CD4-positive, alpha-beta T cell treated with Interleukin-4 for 1 hour (primary cell): ENCODE measurements around the gene MRPS23.
"Not testable (repeated sequence)": the region's sequence is repeated elsewhere in the genome, so short reads cannot be mapped to it uniquely, and the experiment has no call there.

Experiments
- DNase-seq, 2 donors: peaks; one replicate each; pipeline ENCODE4 v3.0.0-alpha.2; 2020 to 2022

The MRPS23 gene

DNA sequence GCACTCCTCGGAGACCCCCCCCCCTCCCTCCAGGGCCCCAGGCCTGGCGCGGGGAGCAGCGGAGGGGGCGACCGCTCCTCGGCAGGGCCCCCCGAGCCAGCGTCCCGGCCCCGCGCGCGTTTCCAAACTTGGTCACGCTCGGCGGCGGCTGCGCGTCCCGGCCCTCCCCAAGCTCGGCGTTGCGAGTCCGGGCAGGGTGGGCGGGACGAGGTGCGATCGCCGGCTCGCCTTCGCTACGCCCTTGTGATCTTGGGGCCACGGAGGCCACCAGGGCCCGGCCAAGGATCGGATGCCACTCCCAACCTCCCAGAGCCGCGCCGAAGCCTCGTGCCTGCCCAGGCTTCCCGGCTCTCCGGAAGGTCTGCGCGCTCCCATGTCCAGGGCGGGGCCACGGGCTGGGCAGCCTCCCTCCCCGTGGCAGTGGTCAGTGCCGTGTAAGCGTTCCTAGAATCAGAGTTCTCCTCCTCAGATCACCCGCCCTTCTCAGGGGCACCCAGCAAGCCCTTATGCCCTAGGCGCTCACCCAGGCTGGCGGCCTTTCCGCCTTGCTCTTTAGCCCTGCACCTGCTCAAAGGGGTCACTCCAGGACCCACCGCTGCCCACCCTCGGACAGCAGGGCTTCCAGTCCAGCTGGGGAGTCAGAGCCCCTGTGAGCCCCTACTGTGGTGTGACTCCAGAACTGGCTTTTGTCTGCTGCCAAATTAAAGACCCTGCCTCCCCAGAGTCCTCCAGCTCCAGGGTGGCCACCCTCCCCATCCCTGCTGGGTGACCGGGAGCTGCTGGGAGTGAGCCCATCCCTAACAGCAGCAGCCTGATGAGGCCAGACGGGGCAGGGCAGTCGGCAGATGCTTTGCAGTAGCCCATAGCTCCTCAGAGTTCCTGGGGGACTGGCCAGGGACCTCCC lies 12.2 kb upstream of the MRPS23 start:
- no peak for DNase-seq

DNA sequence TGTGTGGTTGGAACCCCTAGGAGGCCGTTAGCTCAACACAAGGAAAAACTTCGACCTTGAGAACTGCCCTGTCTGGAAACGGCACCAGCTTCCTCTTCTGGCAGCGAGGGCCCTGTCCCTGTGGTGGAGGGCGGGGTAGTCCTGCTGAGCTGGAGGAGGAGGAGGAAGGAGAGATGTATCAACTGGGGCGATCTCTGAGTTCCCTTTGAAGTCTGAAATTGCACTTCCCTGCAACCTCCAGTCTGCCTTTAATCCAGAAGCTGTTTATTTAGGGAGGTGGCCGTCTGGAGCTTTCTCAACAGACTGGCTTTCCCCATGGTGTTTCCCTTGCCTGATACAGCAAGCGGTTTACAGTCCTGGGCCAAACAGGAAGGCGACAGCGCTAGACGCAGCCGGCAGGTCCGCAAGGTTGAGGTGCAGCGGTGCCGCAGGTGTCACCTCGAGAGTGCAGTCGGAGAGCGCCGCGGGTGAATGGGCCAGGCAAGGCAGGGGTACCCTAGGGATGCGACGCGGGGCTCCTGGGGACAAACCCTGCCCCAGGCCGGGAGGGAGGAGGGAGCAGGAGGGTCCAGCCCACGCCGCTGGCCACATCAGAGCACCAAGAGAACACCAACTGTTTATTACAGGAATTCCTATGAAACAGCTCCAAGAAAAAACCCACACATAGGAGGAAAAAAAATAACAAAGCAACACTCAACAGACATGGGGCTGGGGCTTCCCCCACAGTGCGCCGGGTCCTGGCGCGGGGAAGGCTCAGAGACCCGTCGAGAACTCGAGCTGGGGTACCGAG lies 11.4 kb upstream of the MRPS23 start:
- peak; percentile 37 to 68 for DNase-seq

DNA sequence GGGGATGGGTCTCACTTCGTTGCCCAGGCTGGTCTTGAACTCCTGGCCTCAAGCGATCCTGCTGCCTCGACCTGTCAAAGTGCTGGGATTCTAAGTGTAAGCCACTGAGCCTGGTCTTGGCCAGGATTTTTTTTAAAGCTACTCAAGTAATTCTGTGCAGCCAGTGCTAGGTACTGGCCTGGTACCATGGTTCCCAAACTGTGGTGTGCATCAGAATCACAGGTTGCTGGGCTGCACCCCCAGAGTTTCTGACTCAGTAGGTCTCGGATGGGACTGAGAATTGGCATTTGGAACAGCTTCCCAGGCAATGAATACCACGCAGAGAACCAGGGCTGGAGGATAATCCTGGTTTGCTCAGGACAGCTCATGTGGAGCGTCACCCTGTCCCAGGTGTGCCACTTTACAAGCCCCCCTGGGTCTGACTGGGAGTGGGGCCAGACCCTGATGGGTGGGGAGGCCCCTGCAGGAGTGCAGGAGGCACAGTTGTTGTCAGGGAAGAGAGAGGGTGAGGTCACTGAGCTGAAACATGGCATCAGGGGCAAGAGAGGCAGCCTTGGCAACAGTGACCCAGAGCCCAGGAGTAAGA lies 10.7 kb upstream of the MRPS23 start:
- no peak for DNase-seq

DNA sequence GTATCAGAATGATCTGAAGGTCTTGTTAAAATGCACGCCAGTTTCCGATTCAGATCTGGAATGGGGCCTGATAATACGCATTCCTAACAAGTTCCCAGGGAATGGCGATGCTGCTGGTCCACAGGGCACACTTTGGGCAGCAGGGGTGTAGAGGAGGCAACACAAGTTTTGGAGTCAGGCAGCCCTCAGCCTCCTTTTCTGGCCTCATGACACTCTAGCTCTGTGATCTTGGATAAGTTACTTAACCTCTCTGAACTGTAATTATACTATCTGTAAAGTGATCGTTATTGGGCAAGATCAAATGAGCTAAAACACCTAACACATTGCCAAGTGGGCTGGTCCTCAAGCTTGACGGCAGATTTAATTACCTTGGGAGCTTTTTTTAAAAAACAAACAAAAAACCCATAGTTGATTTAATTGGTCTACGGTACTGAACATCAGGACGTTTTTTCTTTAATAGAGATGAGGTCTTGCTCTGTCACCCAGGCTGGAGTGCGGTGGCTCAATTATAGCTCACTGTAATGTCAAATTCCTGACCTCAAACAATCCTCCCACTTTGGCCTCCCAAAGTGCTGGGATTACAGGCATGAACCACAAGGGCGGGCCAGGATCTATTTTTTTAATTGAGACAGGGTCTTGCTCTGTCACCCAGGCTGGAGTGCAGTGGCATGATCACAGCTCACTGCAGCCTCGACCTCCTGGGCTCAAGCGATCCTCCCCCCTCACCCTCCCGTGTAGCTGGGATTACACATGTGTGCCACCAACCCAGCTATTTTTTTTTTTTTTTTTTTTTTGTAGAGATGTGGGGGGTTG lies 10.0 kb upstream of the MRPS23 start:
- no peak for DNase-seq

DNA sequence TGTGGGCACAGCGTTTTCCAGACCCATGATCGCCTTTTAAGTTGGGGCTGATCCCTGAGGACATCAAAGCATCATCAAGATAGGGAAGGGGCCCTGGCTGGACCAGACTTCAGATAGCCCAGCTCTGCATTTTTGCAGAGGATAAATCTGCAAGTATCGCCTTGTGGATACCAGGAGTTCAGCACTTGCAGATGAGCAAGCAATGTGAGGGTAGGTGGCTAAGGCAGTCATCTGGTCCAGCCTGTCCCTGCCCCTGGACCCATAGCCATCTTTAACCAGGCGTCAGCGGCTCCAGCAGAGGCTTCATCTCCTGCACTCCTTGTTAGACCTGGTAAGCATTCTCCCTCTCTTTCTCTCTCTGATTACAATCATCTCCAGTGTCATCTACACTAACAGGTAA lies 9.0 kb upstream of the MRPS23 start:
- DNase-seq, result no peak

DNA sequence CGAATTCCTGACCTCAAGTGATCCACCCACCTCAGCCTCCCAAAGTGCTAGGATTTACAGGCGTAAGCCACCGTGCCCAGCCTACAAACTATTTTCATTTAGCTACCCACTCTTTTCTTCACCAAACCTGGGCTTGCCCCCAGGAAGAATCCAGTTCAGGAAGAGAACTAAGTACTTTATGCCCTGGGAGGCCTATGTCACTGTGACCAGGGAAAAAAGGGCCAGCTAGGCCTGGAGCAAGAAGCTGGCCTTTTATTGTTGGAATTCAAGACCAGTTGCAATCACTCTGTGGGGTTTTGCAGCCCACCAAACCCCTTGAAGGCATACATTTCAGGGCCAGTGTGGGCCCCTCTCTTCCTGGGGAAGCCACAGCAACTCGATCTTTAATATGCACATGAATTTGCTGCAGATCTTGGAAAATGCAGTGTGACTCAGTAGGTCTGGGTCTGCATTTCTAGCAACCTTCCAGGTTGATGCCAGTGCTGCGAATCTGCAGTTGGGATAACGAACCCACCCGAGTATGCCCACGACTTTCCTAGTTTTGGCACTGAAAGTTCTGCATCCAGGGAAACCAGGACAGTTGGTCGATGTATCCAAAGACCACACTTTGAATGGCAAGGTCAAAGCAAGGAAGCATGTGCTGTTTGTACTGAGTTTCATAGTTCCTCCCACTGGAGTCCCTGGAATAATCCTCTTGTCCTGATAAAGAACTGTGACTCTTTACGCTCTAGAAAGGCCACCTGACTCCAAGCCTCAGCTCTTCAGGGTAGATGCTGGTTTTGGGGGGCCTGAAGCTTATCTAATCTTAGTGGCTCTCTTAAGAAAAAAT lies 7.2 kb upstream of the MRPS23 start:
- no peak for DNase-seq

DNA sequence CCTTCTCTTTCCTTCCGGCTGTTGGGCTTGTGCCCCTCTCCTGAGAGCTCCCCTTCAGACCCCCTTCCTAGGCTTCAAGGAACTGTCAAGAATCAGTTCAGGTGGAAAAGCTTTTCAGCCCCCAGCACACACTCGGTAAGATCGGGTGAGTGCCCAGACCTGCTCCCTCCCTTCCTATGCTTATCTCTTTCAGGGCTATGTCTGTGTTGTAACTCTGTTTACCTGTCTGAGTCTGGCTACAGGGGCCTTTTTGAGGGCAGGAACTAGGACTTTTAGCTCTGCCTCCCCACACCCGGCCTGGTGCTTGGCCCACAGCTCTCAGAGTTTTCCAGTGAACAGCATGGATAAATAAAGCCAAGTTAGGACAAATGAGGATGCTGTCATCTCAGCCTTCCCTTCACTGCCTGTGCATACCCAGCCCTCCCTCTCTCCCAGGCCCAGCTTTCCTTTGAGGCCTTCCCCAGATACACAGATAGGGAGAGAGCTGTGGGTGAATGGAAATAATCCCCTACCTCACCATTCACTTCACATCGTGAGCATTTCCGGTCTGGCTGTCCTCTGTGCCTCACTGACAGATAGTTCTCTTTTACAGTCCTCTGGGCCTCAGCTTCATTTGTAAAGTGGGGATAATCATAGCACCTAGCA lies 5.7 kb upstream of the MRPS23 start:
- DNase-seq, result no peak

DNA sequence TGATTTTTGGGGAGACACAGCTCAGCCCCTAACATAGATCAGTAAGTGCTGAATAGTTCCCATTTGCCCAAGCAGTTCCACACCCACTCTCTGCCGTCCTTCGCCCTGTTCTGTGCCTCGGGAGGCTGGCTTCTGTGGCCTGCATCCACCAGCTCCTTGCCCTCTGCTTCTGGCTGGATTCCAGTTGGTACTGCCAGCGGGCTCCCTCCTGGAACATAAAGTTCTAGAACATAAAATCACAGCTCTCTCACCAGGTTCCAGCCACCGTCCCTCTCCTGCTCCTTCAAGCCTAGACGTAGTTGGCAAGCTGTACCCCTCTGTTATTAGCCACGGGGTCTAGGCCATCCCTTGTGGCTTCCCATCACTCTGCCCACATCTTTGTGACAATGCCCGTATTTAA lies 3.9 kb upstream of the MRPS23 start:
- DNase-seq, result no peak

DNA sequence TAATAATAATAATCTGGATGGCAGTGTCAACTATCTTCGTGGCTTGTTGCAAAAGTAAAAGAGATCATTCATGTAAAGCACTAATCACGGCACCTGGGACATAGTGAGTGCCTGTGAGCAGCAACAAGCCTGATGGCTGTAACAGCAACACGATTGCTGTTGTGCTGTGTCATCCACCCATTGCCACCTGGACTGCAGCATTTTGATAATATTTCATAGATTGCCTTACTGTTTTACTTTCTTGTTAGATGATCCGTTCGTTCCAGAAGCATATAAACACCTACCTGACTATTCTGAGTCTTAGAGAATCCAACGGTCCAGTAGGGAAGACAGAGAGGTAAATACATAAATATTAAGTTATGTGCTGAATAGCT lies 3.1 kb upstream of the MRPS23 start:
- no peak for DNase-seq

DNA sequence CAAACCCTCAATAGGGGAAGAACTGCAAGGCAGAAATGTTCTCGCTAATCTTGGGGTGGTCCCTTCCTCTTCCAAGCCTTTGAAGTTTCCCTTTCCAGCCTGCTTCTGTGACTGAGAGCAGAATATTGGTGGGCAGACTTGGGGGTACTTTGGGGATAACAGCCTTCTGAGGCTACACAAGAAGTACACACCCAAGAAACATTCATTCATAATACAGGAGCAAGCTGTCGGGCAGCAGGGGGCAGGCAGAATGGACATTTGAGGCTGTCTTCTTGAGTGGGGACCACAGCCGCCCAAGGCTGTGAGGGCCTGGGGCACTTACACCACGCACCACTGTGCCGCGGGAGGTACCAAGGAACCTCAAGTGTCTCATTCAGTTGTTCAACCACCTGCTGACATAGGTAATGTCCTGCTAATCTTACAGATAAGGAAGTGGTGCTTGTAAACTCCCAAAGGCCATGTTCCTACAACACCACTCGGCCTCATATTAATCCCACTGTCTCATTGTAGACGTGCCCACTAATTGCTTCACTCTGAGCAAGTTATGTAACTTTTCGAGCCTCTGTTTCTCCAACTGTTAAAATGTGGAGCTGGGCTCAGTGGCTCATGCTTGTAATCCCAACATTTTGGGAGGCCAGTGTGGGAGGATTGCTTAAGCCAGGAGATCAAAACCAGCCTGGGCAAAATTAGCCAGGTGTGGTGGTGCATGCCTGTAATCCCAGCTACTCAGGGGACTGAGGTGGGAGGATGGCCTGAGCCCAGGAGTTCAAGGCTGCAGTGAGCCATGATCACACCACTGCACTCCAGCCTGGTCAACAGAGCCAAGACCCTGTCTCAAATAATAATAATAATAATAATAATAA lies 2.5 kb upstream of the MRPS23 start:
- DNase-seq, result no peak

DNA sequence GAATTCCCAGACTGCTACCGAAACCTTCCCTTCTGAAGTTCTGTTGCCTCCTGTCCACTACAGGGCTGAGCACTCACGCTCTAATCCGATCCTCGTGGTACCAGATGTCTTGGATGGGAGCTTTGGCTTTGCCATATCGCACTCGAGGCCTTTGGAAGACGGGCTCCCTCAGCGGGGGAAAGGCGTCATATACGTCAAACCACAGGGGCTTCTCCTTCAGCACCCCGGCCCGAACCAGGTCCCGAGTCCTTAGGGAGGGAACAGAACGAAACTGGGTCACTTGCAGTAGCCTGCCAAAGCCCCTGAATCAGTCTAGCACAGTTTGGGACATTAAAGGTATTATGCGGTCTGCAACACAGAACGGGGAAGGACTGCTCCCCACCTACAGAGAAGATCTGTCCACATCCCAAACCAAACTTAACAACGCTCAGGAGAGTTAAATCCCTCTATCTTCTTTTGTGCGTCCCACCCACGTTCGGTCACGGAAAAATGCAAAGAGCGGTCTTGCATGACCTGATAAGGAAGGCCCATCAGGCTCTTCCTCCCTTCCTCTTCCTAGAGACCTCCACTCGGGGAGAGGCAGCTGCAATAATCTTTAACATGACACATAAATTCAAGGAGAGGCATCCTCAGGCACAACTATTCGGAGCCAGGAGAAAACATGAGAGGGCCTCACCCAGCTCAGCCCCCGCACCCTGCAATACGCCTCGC lies 526 bp downstream of the MRPS23 start:
- DNase-seq, result no peak

DNA sequence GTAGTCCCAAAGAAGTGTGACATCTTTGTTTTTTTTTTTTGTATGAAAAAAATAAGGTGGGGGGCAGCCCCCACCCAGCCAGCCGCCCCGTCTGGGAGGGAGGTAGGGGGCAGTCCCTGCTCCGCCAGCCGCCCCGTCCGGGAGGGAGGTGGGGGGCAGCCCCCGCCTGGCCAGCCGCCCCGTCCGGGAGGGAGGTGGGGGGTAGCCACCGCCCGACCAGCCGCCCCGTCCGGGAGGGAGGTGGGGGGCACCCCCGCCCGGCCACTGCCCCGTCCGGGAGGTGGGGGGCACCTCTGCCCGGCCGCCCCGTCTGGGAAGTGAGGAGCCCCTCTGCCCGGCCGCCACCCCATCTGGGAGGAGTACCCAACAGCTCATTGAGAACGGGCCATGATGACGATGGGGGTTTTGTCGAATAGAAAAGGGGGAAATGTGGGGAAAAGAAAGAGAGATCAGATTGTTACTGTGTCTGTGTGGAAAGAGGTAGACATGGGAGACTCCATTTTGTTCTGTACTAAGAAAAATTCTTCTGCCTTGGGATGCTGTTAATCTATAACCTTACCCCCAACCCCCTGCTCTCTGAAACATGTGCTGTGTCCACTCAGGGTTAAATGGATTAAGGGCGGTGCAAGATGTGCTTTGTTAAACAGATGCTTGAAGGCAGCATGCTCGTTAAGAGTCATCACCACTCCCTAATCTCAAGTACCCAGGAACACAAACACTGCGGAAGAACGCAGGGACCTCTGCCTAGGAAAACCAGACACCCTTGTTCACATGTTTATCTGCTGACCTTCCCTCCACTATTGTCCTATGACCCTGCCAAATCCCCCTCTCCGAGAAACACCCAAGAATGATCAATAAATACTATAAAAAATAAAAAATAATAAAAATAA lies 3.5 kb downstream of the MRPS23 start:
- DNase-seq, result not testable (repeated sequence)

DNA sequence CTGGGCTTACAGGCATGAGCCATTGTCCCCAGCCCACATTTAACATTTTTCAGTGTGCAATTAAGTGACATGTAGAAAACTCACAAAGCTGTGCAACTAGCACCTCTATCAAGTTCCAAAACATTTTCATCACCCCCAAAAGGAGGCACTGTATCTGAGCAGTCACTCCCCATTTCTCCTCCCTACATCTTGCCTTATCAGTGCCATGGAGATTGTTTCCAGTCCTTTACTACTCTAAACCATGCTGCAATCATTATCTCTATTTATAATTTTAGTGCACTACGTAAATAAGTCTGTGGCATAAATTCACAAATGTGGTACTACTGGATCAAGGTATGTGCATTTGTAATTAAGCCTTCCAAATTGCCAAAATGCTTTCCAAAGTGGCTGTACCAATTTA lies 7.6 kb downstream of the MRPS23 start:
- DNase-seq, result no peak

DNA sequence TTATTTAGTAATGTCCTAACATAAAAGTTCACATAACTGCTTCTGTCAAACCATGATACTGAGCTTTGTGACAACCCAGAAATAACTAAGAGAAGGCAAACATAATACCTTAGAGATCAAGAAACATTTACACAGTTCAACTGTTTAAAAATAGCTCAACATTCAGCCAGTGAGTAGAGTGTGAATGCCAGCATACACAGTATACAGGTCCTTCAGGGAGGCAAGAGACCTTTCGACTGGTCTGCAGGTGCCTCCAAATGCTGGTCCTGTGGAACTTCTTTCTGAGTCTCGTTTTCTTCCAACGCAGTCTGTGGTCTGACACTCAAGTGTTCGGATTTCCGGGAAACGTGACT lies 10.3 kb downstream of the MRPS23 start:
- no peak for DNase-seq

DNA sequence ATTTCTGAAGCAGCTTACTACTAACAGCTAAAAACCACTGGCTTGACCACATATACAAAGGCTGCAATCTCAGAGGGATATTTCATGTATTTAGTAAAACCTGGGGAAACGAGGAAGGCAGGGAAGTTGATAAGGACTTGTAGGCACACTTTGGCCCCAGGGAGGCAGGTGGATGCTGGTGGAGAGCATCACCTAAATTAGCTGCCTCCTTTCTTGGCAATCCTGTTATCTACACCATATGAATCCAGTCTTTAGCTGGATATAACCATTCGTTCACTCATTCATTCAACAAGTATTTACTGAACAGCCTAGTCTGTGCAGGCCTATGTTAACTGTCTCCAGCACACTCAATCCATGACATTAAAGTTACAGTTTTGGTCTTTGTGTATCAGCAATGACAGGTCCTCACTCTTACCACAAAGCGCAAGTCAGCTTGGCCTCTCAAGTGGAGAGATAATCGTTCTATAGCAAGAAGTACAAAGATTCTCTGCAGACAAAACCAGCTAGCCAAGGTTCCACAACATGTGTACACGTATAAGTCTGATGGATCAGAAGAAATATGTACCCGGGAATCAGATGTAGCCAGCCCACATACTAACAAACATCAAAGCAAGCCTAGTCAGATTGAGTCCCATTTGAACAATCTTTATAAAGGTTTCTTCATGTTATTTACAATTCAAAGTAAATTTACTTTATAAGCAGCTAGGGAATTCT lies 10.8 kb downstream of the MRPS23 start:
- DNase-seq, result no peak

DNA sequence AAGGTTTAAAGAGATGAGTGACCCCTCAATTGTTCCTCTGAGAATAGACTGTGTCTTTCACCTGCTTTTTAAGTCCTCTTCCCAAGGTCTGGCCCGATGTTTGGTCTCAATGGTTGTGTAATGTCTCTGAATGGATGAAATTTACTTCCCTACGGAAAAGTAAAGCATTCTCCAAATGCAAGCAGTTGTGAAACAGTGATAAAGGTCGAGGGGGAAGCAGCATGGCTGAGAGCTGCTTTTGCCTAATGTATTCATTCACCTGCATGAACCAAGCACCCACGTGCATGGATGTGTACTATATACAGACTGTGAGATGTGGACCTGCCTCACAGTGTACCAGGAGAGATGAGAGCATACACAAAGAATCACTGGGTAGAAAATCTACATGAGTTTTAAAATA lies 11.4 kb downstream of the MRPS23 start:
- DNase-seq, result no peak

DNA sequence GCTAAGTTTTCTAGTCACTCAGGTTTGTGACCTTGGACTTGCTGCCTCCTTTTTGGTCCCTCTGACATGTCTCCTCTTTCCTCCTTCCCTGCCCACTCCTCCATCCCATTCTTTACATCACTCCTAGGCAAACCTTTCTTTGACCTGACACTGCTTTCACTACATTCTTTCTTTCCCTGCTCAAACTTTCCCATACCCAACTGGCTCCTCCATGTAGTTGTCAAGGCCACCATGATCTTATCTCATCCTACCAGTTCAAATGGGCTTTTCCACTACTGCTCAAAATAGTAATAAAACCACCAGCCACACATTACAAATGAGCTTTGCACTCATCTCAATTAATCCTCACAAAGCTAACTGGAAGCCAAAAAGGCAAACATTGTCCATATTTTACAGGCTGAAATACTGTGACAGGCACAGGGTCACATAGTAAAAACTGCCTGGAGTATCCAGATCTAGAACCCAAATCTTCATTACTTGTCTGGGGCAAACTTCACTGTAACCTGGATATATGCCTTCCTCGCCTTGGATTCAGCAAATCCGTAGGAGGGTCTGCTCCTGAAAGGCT lies 14.4 kb downstream of the MRPS23 start:
- DNase-seq, result no peak
